HG03139 (cell line): Measurements from ENCODE around the gene ZNF837.

Experiments used
- ATAC-seq: cut with Tn5 transposase; IDR thresholded peaks from one replicate; pipeline ENCODE4 v1.9.1; 2021; ENCODE audit not compliant: unreplicated experiment

The ZNF837 gene

DNA sequence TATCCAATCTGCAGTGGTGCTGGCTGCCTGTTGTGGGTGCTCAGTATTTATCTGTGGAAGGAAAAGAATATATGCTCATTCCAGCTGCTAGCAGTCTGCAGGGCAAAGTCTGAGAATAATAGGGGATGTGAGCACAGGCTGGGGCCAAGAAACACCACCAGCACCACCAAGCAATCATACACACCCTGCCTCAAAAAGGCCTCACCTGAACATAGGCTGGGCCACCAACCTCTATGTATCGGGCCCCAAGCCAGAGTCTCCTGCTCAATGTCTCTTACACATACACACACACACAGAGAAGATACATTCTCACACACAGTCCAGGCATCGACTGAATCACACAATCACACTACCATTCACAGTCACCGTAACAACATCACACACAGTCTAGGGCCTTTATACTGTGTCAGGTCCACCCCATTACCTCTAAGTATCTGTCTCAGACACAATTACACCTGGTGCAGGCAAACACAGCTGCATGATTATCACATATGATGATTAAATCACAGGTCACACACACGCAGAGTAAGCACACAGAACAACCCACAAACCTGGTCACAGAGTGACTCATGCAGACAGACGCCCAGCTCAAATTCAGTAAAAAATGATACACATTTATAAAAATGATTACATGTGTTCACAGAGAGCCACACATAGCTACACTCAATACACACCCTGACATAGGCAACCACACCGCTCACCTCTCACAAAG is 55.4 kb downstream of the ZNF837 start:
- no peak for ATAC-seq

GRCh38 chr19:58319241-58319640 is 61.6 kb downstream of the ZNF837 start:
- no peak for ATAC-seq

- ATAC-seq, result no peak
Observed at GRCh38 chr19:58318297-58318696, 62.5 kb downstream of the ZNF837 start.
